ENCODE results near the gene IP6K3. TPM values are rescaled to one million over a fixed set of nuclear protein-coding genes. Genes with fewer than 3 reads are reported as not detected.

The IP6K3 gene
- total RNA-seq, 1 experiment from 2014 or later, result 1.7 TPM

DNA sequence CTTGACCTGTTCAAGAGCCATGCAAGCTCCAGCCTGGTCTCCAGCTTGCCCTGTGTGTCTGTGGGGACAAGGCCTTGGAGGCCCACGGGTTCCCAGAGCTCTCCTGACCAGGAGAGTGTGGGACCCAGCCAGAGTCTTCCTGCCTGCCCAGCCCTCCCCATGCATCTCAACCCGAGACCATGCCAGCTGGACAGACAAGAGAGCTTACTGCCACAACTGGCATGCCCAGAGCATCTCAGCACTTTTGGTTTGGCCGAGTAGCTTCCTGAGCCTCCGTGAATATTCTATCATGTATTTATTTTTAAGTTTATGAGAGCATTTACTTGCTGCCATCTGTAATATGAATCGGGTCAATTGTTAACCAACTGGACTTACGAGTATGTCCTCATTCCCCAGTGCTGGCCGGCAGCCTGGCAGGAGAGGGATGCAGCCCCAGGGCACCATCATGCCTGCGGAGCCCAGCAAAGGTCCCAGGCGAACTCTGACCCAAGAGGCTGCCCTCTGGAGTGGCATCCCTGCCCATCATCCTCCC lies 14.9 kb downstream of the IP6K3 start:
- BruUV-seq (replicated peaks), result no TSS peak
- POLR2A ChIA-PET, result no interaction called here
- no peaks in the 10 kb centered on the region for H3K27me3 Mint-ChIP-seq (ENCODE audit: insufficient read depth, unreplicated experiment)
- H3K9me3 Mint-ChIP-seq (ENCODE audit: unreplicated experiment), result no peaks in the 10 kb centered on the region
- TF ChIP-seq, protein P1, sequence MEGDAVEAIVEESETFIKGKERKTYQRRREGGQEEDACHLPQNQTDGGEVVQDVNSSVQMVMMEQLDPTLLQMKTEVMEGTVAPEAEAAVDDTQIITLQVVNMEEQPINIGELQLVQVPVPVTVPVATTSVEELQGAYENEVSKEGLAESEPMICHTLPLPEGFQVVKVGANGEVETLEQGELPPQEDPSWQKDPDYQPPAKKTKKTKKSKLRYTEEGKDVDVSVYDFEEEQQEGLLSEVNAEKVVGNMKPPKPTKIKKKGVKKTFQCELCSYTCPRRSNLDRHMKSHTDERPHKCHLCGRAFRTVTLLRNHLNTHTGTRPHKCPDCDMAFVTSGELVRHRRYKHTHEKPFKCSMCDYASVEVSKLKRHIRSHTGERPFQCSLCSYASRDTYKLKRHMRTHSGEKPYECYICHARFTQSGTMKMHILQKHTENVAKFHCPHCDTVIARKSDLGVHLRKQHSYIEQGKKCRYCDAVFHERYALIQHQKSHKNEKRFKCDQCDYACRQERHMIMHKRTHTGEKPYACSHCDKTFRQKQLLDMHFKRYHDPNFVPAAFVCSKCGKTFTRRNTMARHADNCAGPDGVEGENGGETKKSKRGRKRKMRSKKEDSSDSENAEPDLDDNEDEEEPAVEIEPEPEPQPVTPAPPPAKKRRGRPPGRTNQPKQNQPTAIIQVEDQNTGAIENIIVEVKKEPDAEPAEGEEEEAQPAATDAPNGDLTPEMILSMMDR (IDR thresholded peaks at IDR 0.05; ENCODE audit: unreplicated experiment), result no peak
- CTCF ChIA-PET, result interaction anchor here (0.6 to 1.6 kb wide), 2 partner anchors 14 to 29 kb away, joined by 3 to 6 read pairs; no protein-coding TSS in a partner anchor
- H3K4me1 Mint-ChIP-seq (ENCODE audit: insufficient read depth, unreplicated experiment), result no peaks in the 10 kb centered on the region
- intact Hi-C loops (cut with micrococcal nuclease), result no loop called here
- no peak for DNase-seq (ENCODE audit: unreplicated experiment)
- H3K4me3 Mint-ChIP-seq (ENCODE audit: unreplicated experiment), result no peak overlapping the region
- H3K36me3 Mint-ChIP-seq (ENCODE audit: insufficient read depth, unreplicated experiment), result peaks cover 4% of the 10 kb centered on the region
- no peak overlapping the region for H3K27ac Mint-ChIP-seq (ENCODE audit: low read depth, unreplicated experiment)

DNA sequence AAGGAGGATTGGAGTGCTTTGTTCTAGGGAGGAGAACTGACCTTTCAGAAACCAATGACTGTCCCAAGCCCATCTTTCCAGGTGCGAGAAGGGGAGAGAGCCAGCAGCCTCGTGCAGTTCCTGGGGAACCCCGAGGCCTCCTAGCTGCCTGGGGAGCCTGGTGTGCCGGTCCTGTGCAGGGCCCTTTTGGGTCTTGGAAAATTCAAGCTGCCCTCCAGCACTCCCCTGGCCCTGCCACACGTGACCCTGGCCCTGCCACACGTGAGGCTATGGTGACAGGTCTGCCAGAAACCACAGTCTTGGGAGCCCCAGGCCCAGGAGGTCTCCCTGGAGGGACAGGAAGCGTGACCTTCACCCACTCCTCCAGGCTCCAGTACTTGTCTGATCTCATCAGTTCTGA lies 15.7 kb downstream of the IP6K3 start:
- BruUV-seq (replicated peaks), result no TSS peak
- Mint-ChIP-seq H3K4me3 (ENCODE audit: unreplicated experiment) (no peak overlapping the region), H3K9me3 (ENCODE audit: unreplicated experiment) (no peaks in the 10 kb centered on the region), H3K36me3 (ENCODE audit: insufficient read depth, unreplicated experiment) (peaks cover 4% of the 10 kb centered on the region), H3K4me1 (ENCODE audit: insufficient read depth, unreplicated experiment) (no peaks in the 10 kb centered on the region), H3K27ac (ENCODE audit: low read depth, unreplicated experiment) (no peak overlapping the region), H3K27me3 (ENCODE audit: insufficient read depth, unreplicated experiment) (no peaks in the 10 kb centered on the region)
- intact Hi-C loops (cut with micrococcal nuclease), result no loop called here
- CTCF ChIA-PET, result interaction anchor here (1.6 kb wide), 1 partner anchor 15 kb away, joined by 6 read pairs; no protein-coding TSS in a partner anchor
- TF ChIP-seq, protein P1 (IDR thresholded peaks at IDR 0.05; ENCODE audit: unreplicated experiment), result no peak
- DNase-seq (ENCODE audit: unreplicated experiment), result no peak
- POLR2A ChIA-PET, result no interaction called here

DNA sequence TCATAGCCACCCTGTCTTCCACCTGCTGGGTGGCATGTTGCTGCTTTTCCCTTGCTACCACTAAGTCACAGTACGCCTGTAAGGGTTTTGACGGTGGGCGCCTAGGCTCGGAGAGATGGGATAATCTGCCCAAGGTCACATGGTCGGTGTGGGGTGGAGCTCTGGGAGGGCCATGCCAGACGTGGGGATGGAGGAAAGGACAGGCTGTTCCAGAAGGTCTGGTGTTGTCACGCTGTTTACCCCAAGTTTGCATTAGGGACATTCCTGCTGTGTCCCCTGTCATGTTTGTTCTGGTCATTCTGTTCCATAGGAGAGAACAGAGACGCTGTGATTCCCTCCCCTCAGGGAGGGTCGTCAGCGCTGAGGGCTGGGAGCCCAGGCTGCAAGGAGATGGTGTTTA lies 16.1 kb downstream of the IP6K3 start:
- BruUV-seq (replicated peaks), result no TSS peak
- TF ChIP-seq, protein P1 (IDR thresholded peaks at IDR 0.05; ENCODE audit: unreplicated experiment), result no peak
- peaks cover 4% of the 10 kb centered on the region for H3K36me3 Mint-ChIP-seq (ENCODE audit: insufficient read depth, unreplicated experiment)
- H3K27me3 Mint-ChIP-seq (ENCODE audit: insufficient read depth, unreplicated experiment), result no peaks in the 10 kb centered on the region
- intact Hi-C loops (cut with micrococcal nuclease), result no loop called here
- CTCF ChIA-PET, result interaction anchor here (1.6 to 1.7 kb wide), 2 partner anchors 15 to 41 kb away, joined by 3 to 6 read pairs; no protein-coding TSS in a partner anchor
- no peaks in the 10 kb centered on the region for H3K9me3 Mint-ChIP-seq (ENCODE audit: unreplicated experiment)
- H3K4me1 Mint-ChIP-seq (ENCODE audit: insufficient read depth, unreplicated experiment), result no peaks in the 10 kb centered on the region
- DNase-seq (ENCODE audit: unreplicated experiment), result no peak
- POLR2A ChIA-PET, result no interaction called here
- no peak overlapping the region for H3K27ac Mint-ChIP-seq (ENCODE audit: low read depth, unreplicated experiment)
- no peak overlapping the region for H3K4me3 Mint-ChIP-seq (ENCODE audit: unreplicated experiment)

DNA sequence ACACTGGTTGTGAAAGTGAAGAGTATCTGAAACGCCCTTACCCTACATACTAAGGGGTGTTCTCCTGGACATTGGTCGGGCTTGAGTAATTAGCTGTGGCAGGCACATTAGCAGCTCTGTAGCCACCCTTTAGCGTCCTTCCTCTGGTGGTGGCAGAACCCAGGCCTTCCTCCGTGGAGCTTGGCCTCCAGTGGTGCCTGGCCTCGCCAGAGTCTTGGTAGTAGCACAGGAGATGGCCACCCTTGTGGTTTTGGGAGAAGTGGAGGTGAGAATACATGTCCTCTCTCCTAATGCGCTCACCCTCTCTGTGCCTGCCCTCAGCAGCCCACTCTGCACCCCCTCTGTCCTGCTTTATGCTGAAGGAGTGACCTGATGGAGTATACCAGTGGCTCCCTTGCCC lies 17.6 kb downstream of the IP6K3 start:
- DNase-seq (ENCODE audit: unreplicated experiment), result no peak
- intact Hi-C loops (cut with micrococcal nuclease), result no loop called here
- Mint-ChIP-seq H3K9me3 (ENCODE audit: unreplicated experiment) (no peaks in the 10 kb centered on the region), H3K27me3 (ENCODE audit: insufficient read depth, unreplicated experiment) (peaks cover 14% of the 10 kb centered on the region), H3K4me3 (ENCODE audit: unreplicated experiment) (no peak overlapping the region), H3K4me1 (ENCODE audit: insufficient read depth, unreplicated experiment) (no peaks in the 10 kb centered on the region), H3K27ac (ENCODE audit: low read depth, unreplicated experiment) (no peak overlapping the region), H3K36me3 (ENCODE audit: insufficient read depth, unreplicated experiment) (peaks cover 4% of the 10 kb centered on the region)
- ChIA-PET POLR2A (no interaction called here), CTCF (interaction anchor here (0.6 to 1.7 kb wide), 2 partner anchors 28 to 42 kb away, joined by 3 read pairs; no protein-coding TSS in a partner anchor)
- no TSS peak for BruUV-seq (replicated peaks)
- TF ChIP-seq, protein P1 (IDR thresholded peaks at IDR 0.05; ENCODE audit: unreplicated experiment), result no peak

Data from MCF 10A (cell line).